SK-N-DZ (cell line): ENCODE data around the gene MYO1E.

ENCODE experiments used
- DNase-seq: peaks from one replicate; pipeline ENCODE4 v3.0.0-alpha.2; 2015; ENCODE audit warnings: low spot score

Gene MYO1E

GRCh38 chr15:59230531-59231055, 142.1 kb downstream of the MYO1E start:
- DNase-seq = no peak

- DNase-seq = no peak
Measured at GRCh38 chr15:59229453-59229852, 143.2 kb downstream of the MYO1E start.

GRCh38 chr15:59229015-59229414, 143.7 kb downstream of the MYO1E start:
- DNase-seq = no peak

- DNase-seq = no peak
Measured at GRCh38 chr15:59227021-59227420, 145.7 kb downstream of the MYO1E start.

- DNase-seq = no peak
Measured at GRCh38 chr15:59224474-59224873, 148.2 kb downstream of the MYO1E start.

- DNase-seq = no peak
Measured at GRCh38 chr15:59223736-59224135, 148.9 kb downstream of the MYO1E start.

GRCh38 chr15:59222906-59223550, 149.6 kb downstream of the MYO1E start:
- DNase-seq = no peak

- no peak for DNase-seq
Measured at GRCh38 chr15:59221511-59222505, 150.9 kb downstream of the MYO1E start.

- no peak for DNase-seq
Measured at GRCh38 chr15:59218710-59219109, 154.0 kb downstream of the MYO1E start.

GRCh38 chr15:59217876-59218498, 154.7 kb downstream of the MYO1E start:
- DNase-seq = no peak

- no peak for DNase-seq
Measured at GRCh38 chr15:59216911-59217310, 155.8 kb downstream of the MYO1E start.

- no peak for DNase-seq
Measured at GRCh38 chr15:59210186-59210585, 162.5 kb downstream of the MYO1E start.

GRCh38 chr15:59208613-59209249, 163.9 kb downstream of the MYO1E start:
- no peak for DNase-seq

GRCh38 chr15:59206623-59207183, 166.0 kb downstream of the MYO1E start, which contains the start of gene LDHAL6B:
Gene LDHAL6B, plus strand, starts transcription at chr15:59206843. Its CDS starts 98 bp downstream, at chr15:59206941.
- no peak for DNase-seq

GRCh38 chr15:59205839-59206622, 166.6 kb downstream of the MYO1E start:
- no peak for DNase-seq

GRCh38 chr15:59203657-59204056, 169.0 kb downstream of the MYO1E start:
- no peak for DNase-seq

- no peak for DNase-seq
Measured at GRCh38 chr15:59203008-59203407, 169.7 kb downstream of the MYO1E start.

- DNase-seq = no peak
Measured at GRCh38 chr15:59200560-59200959, 172.1 kb downstream of the MYO1E start.

- DNase-seq = no peak
Measured at GRCh38 chr15:59199626-59200465, 172.8 kb downstream of the MYO1E start.
